HL-60 (cell line): Measurements from ENCODE around the gene HEY2.

ENCODE experiments used
- TF ChIP-seq, protein P1 (sequence below): IDR thresholded peaks from one replicate; pipeline ENCODE4 v1.5.1; 2011; ENCODE audit warnings: low read length, control low read depth, inconsistent platforms; ENCODE audit not compliant: insufficient read depth
- TF ChIP-seq, protein P2 (sequence below): IDR thresholded peaks from 2 replicates; pipeline ENCODE4 v1.6.1; 2012; ENCODE audit warnings: low read depth; ENCODE audit not compliant: insufficient replicate concordance

GRCh38 chr6:125750692-125751333 lies 1.4 kb downstream of the HEY2 start:
- TF ChIP-seq, protein P1, sequence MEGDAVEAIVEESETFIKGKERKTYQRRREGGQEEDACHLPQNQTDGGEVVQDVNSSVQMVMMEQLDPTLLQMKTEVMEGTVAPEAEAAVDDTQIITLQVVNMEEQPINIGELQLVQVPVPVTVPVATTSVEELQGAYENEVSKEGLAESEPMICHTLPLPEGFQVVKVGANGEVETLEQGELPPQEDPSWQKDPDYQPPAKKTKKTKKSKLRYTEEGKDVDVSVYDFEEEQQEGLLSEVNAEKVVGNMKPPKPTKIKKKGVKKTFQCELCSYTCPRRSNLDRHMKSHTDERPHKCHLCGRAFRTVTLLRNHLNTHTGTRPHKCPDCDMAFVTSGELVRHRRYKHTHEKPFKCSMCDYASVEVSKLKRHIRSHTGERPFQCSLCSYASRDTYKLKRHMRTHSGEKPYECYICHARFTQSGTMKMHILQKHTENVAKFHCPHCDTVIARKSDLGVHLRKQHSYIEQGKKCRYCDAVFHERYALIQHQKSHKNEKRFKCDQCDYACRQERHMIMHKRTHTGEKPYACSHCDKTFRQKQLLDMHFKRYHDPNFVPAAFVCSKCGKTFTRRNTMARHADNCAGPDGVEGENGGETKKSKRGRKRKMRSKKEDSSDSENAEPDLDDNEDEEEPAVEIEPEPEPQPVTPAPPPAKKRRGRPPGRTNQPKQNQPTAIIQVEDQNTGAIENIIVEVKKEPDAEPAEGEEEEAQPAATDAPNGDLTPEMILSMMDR, result no peak
- TF ChIP-seq, protein P2, sequence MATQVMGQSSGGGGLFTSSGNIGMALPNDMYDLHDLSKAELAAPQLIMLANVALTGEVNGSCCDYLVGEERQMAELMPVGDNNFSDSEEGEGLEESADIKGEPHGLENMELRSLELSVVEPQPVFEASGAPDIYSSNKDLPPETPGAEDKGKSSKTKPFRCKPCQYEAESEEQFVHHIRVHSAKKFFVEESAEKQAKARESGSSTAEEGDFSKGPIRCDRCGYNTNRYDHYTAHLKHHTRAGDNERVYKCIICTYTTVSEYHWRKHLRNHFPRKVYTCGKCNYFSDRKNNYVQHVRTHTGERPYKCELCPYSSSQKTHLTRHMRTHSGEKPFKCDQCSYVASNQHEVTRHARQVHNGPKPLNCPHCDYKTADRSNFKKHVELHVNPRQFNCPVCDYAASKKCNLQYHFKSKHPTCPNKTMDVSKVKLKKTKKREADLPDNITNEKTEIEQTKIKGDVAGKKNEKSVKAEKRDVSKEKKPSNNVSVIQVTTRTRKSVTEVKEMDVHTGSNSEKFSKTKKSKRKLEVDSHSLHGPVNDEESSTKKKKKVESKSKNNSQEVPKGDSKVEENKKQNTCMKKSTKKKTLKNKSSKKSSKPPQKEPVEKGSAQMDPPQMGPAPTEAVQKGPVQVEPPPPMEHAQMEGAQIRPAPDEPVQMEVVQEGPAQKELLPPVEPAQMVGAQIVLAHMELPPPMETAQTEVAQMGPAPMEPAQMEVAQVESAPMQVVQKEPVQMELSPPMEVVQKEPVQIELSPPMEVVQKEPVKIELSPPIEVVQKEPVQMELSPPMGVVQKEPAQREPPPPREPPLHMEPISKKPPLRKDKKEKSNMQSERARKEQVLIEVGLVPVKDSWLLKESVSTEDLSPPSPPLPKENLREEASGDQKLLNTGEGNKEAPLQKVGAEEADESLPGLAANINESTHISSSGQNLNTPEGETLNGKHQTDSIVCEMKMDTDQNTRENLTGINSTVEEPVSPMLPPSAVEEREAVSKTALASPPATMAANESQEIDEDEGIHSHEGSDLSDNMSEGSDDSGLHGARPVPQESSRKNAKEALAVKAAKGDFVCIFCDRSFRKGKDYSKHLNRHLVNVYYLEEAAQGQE, result no peak
